Measurements from ENCODE around the gene TUBGCP2.

- TF ChIP-seq POLR2AphosphoS5 (IDR thresholded peaks at IDR 0.05): no peak
- TF ChIP-seq POLR2A (IDR thresholded peaks at IDR 0.05): no peak
- TF ChIP-seq CTCF (IDR thresholded peaks at IDR 0.05): no peak
Measured at GRCh38 chr10:133270204-133270603, 38.5 kb downstream of the TUBGCP2 start.

Measured in suprapubic skin (tissue), 4 donors.